A204.1 (cell line): ENCODE results near the gene GHITM.
"Not testable (repeated sequence)": the region's sequence is repeated elsewhere in the genome, so short reads cannot be mapped to it uniquely, and the experiment has no call there.

Experiments
- FAIRE-seq: peaks from 2 replicates; lab custom pipeline; 2012; peaks lifted over from hg19 to GRCh38; lab: Jason Lieb, UNC

Gene GHITM

GRCh38 chr10:84176836-84177474 is 37.6 kb downstream of the GHITM start:
- FAIRE-seq, result no peak

GRCh38 chr10:84177541-84178141 is 38.3 kb downstream of the GHITM start:
- no peak for FAIRE-seq

- no peak for FAIRE-seq
Observed at GRCh38 chr10:84178160-84178609, 38.9 kb downstream of the GHITM start.

GRCh38 chr10:84179059-84179710 is 39.9 kb downstream of the GHITM start:
- no peak for FAIRE-seq

DNA sequence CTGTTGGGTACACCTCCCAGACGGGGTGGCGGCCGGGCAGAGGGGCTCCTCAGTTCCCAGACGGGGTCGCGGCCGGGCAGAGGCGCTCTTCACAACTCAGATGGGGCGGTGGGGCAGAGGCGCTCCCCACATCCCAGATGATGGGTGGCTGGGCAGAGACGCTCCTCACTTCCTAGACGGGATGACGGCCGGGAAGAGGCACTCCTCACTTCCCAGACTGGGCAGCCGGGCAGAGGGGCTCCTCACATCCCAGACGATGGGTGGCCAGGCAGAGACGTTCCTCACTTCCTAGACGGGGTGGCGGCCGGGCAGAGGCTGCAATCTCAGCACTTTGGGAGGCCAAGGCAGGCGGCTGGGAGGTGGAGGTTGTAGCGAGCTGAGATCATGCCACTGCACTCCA is 41.1 kb downstream of the GHITM start:
- FAIRE-seq, result not testable (repeated sequence)

GRCh38 chr10:84181631-84182030 is 42.3 kb downstream of the GHITM start:
- no peak for FAIRE-seq

DNA sequence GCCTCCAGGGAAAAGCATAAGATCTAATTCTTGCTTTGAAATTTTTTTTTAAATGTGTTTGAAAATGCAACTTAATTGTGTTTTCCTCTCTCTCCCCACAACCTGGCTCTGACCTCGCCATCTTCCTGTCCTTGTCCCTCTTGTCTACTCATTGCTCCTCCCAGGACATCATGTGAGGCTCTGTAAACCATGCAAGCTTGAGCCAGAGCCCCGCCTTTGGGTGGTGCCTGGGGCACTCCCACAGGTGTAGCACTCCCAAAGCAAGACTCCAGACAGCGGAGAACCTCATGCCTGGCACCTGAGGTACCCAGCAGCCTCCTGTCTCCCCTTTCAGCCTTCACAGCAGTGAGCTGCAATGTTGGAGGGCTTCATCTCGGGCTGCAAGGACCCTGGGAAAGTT is 45.2 kb downstream of the GHITM start:
- FAIRE-seq, result no peak

DNA sequence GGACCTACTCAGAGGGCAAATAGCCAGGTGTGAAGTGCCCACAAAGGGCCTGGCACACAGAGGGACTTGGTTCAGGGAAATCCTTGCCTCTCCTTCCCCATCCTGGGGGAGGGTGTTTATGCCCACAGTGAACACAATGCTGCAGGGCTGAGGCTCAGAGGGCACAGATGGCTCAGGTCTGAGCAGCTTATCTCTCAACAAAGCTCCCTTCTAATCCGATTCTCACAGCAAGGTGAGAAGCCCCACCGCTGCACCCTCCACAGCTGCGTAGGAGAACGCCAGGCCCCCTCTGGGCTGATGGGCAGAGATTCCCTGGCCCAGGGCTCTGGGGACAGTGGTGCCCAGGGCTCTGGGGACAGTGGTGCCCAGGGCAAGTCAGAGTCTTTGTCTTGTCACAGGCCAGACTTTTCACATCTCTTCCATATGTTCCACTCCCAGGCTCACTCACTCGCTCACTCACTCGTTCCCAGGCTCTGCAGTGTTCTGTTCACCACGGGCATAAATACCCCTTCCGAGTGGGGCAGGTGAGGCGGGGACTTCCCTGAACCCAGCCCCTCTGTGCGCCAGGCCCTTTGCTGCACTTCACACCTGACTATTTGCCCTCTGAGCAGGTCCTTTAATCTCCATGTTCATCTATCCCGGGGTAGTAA is 46.3 kb downstream of the GHITM start:
- FAIRE-seq, result no peak

DNA sequence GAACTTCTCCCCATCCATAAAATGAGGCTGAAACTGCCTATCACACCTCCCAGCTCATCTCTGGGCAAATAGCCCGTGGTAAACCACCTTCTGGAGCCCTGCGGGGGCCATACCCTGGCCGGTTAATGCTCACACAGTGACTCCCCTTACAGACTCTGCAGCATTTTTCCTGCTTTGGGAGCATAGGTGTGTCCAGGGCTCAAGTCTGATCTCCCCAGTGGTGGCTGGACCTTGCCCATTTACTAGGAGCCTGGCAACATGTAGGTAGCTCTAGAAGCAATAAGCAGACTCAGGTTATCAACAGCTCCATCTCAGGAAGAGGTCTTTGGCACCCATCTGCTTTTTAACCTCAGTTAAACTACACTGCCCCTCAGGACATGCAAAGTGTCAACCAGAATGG is 49.5 kb downstream of the GHITM start:
- no peak for FAIRE-seq

DNA sequence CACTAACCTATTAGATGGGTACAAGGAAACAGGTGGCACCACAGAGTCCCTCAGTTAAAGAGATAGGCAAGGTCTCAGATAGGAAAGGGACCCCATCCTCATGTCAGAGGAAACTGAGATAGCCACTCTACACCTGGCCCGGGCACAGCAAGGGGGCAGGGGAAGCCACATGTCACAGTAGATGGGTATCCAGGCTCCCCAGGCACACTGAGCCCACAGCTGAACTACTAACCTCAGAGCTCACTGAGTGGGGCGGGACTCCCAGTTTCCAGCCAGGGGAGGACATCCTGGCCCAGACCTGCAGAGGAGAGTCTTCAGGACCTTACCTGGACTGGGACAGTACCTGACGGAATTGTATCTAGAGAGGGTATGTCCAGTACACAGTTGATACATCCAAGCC is 51.3 kb downstream of the GHITM start:
- FAIRE-seq, result no peak

DNA sequence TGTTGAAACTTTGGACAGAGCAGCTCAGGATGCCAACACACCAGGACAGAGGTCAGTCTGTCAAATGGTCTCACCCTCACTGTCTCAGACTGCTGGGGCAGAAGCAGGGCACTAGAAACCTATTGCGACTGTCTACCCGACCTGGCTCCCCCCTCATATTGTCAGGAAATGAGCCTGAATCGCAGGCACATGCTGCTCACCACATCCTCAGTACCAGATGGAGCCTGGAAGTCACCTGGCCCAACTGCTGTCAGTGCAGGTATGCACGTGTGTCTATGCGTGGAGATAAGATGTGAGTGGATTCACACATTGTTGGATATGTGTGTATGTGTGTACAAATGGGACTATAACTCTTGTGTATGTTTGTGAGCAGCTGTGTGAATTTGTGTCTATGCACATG is 51.8 kb downstream of the GHITM start:
- no peak for FAIRE-seq

GRCh38 chr10:84193327-84193726 is 54.0 kb downstream of the GHITM start:
- FAIRE-seq, result no peak

DNA sequence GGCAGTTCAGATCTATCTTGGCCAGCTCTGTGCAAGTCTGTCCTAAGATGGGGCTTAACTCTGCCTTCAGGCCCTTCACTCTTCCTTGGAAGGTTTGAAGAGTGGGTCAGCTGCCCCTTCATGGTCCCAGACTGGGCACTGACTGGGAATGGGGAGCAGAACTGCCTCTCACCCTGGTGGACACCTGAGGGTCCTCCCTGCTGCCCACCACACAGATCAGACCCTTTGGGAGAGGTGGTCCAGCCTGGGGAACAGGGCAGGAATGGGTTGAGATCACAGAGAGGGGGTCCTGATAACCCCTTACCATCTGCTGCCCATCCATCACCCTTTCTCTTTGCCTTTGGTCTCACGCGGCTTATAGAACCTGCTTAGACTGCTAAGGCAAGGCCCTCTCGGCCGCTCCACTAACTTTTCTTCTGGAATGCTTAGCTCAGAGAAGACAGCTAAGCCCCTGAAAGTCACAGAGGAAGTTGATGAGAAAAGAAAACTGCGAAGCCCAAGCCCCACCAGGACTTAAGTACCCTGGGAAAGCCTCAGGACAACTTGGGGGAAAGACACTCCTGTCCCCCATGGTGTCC is 54.6 kb downstream of the GHITM start:
- FAIRE-seq, result no peak

DNA sequence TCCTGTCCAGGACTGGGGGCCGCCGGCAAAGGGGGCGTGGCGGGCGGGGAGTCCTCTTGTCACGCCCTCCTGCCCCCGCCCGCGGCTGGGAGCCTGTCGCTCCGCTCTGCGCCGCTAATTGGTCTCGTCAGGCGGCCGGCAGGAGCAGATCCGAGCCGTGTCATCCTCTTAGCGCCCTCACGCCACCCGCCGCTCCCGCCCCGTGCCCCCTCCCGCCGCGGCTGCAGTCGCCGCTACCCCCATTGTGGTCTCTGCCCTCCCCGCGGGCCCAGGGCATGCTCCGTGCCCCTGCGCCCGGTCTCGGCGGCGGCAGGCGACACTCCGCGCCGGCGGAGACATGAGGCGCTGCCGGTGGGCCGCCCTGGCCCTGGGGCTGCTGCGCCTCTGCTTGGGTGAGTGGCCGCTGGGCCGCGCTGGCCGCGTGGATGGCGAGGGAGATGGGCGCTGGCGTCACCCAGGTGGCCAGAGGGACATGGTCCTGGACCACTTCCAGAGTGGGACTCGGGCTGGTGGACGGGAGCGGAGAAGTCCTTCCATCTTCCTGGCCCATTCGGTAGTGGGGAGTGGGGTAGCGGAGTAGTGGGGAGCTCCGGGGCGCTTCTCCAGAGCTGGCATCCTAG is 55.2 kb downstream of the GHITM start, which contains the start of gene CDHR1:
Gene CDHR1, plus strand, starts transcription at position 114 of the 620 bp plus-strand sequence. Its CDS starts 224 bp downstream, at position 338.
- FAIRE-seq, result no peak

GRCh38 chr10:84195044-84195830 is 55.9 kb downstream of the GHITM start:
- no peak for FAIRE-seq

GRCh38 chr10:84196083-84196482 is 56.8 kb downstream of the GHITM start:
- no peak for FAIRE-seq

DNA sequence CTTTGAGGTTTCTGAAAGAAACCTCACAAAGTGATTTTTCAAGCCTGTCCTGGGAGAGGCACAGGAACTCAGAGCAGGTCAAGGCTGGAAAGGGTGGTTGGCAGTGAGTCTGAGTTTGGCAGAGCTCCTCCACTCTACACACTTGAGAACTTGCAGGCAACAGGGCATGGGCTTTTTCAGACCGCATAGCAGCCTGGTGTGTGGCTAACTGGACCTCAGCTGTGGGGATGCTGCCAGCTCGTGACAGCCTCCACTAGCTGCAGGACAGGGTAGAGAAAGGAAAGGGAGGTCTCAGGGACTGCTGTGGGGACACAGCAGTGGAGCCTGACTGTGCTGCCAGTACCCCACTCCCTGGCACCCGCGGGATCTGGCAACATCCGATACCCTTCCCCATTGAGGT is 57.6 kb downstream of the GHITM start:
- no peak for FAIRE-seq

DNA sequence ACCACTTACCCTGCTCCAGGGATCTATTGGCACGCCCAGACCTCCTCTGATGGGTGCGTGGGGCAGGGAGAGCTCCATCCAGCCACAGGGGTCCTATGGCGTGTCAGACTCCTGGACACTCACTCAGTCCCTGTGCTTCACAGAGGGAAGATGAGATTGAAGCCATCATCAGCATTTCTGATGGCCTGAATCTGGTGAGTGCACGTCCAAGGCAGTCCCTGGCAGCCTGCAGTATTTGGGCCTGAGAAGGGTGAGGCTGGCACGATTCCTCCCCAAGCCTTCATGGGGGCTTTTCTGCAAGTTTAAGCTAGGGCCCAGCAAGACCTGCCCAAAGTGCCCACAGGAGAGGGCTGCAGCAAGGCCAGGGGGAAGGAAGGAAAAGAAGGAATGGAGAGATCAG is 58.3 kb downstream of the GHITM start:
- no peak for FAIRE-seq

GRCh38 chr10:84198206-84198915 is 59.1 kb downstream of the GHITM start:
- FAIRE-seq, result no peak

DNA sequence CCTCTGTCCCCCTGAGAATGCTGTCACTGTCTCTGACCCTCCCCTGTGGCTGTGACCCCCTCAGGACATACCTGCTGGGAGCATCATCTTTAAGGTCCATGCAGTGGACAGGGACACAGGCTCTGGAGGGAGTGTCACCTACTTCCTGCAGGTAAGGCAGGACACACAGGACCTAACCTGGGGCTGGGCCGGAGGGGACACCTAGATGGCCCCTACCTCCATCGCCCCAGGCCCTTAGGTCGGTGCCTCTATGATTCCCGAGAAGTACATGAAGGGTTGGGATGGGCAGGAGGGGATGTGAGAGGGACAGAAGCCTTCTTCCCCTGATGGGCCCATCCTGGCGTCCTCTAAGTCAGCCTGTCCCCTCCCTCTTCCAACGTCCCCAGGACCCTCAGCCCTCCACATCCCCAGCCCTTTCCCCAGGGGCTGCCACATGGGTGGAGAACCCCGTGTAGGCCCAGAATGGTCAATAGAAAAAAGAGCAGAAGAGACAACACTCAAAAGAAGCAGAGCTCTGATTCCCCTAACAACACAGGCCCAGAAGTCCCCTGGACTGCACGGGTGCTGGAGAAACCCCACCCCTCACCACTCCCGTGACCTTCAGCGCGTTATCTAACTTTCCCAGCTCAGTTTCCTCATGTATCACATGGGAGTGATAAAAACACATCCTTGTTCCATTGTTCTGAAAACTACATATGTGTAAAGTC is 61.4 kb downstream of the GHITM start:
- no peak for FAIRE-seq
